HCT116 (cell line): Measurements from ENCODE around the gene SYNRG.

Source experiments
- EZH2 ChIP-seq: fragments of 200-600 bp; sonication (generic); IDR thresholded peaks from 2 replicates; pipeline ENCODE4 v1.6.1; 2017; ENCODE audit warnings: antibody characterized with exemption, mixed run types
- EZH2phosphoT487 ChIP-seq: fragments of 200-600 bp; IDR thresholded peaks from 2 replicates; pipeline ENCODE4 v1.6.1; 2018; ENCODE audit warnings: antibody characterized with exemption, borderline replicate concordance
- POLR2A ChIP-seq: IDR thresholded peaks from 2 replicates; pipeline ENCODE4 v1.7.0; 2011; ENCODE audit warnings: borderline replicate concordance; ENCODE audit not compliant: insufficient read depth, insufficient read length; ENCODE audit errors: extremely low read depth
- YY1 ChIP-seq: IDR thresholded peaks from 2 replicates; pipeline ENCODE4 v1.6.1; 2011; ENCODE audit warnings: low read length, low read depth, moderate library complexity, mild to moderate bottlenecking; ENCODE audit not compliant: insufficient replicate concordance; ENCODE audit errors: extremely low read depth
- TF ChIP-seq, protein P1 (sequence below), 3 experiments: fragments of 200-600 bp in 1 of 3; sonication (generic) in 1 of 3; IDR thresholded peaks in 2 of 3; conservative IDR thresholded peaks in 1 of 3; 2 replicates each; pipeline ENCODE4 v1.5.1; 2012 to 2017; ENCODE audit warnings: low read depth in 2 of 3, low read length in 2 of 3, antibody characterized with exemption in 1 of 3, borderline replicate concordance in 1 of 3, control low read depth in 1 of 3, mild to moderate bottlenecking in 1 of 3, mixed read lengths in 1 of 3, mixed run types in 1 of 3, moderate library complexity in 1 of 3; ENCODE audit not compliant: insufficient read depth in 1 of 3

DNA sequence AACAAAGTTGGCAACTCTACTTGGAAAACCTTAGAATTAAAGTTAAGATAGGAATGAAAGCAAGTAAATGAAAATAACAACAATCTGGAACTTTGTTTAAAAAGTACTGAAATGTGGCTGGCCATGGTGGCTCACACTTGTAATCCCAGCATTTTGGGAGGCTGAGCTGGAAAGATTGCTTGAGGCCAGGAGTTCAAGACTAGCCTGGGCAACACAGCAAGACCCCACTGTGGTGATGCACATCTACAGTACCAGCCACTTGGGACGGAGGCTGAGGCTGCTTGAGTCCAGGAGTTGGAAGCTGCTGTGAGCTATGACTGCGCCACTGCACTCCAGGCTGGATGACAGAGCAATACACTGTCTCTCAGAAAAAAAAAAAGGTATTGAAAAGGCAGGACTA lies 51.7 kb downstream of the SYNRG start:
- TF ChIP-seq, protein P1, sequence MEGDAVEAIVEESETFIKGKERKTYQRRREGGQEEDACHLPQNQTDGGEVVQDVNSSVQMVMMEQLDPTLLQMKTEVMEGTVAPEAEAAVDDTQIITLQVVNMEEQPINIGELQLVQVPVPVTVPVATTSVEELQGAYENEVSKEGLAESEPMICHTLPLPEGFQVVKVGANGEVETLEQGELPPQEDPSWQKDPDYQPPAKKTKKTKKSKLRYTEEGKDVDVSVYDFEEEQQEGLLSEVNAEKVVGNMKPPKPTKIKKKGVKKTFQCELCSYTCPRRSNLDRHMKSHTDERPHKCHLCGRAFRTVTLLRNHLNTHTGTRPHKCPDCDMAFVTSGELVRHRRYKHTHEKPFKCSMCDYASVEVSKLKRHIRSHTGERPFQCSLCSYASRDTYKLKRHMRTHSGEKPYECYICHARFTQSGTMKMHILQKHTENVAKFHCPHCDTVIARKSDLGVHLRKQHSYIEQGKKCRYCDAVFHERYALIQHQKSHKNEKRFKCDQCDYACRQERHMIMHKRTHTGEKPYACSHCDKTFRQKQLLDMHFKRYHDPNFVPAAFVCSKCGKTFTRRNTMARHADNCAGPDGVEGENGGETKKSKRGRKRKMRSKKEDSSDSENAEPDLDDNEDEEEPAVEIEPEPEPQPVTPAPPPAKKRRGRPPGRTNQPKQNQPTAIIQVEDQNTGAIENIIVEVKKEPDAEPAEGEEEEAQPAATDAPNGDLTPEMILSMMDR (IDR thresholded peaks at IDR 0.05 in 2 of 3, conservative IDR thresholded peaks at IDR 0.05 in 1 of 3; ENCODE audit: borderline replicate concordance in 1 of 3, insufficient read depth in 1 of 3, low read depth in 2 of 3, low read length in 2 of 3), result no peak
- TF ChIP-seq EZH2 (no peak), POLR2A (no peak), YY1 (no peak), EZH2phosphoT487 (no peak)
